Measurements from ENCODE around the gene NFKBIE. TPM values are rescaled to one million over a fixed set of nuclear protein-coding genes. Genes with fewer than 3 reads are reported as not detected.
A peak's percentile ranks its signal among the peaks of the same experiment; 100 is the strongest.

The NFKBIE gene
- total RNA-seq, 4 donors from 2014 or later: 5.1 to 16.9 (median 13.2) TPM

GRCh38 chr6:44250718-44251123 lies 14.6 kb downstream of the NFKBIE start:
- peaks cover 63 to 66% of the 10 kb centered on the region in 2 donors for H3K36me3 ChIP-seq
- H3K9me3 ChIP-seq: no peaks in the 10 kb centered on the region
- no peaks in the 10 kb centered on the region for H3K27me3 ChIP-seq
- no peak overlapping the region for H3K27ac ChIP-seq
- DNase-seq: no peak
- intact Hi-C loops (cut with DNase I): no loop called here
- WGBS, 2 donors: 84 to 85% methylated on average over 3 of the region's 3 CpGs
- H3K4me1 ChIP-seq: peaks cover 8 to 20% of the 10 kb centered on the region in 2 donors
- H3K4me3 ChIP-seq (replicated peaks in 1 of 3): no peak overlapping the region
- TF ChIP-seq POLR2A (IDR thresholded peaks at IDR 0.05) (no peak), CTCF (IDR thresholded peaks at IDR 0.05) (no peak)

GRCh38 chr6:44250067-44250717 lies 15.2 kb downstream of the NFKBIE start:
- Histone ChIP-seq H3K27me3 (no peaks in the 10 kb centered on the region), H3K36me3 (peaks cover 61 to 66% of the 10 kb centered on the region in 2 donors), H3K4me1 (peaks cover 8 to 26% of the 10 kb centered on the region in 2 donors), H3K27ac (no peak overlapping the region), H3K9me3 (no peaks in the 10 kb centered on the region), H3K4me3 (replicated peaks in 1 of 3) (no peak overlapping the region)
- DNase-seq: no peak
- intact Hi-C loops (cut with DNase I): no loop called here
- TF ChIP-seq CTCF (IDR thresholded peaks at IDR 0.05) (no peak), POLR2A (IDR thresholded peaks at IDR 0.05) (no peak)
- WGBS, 2 donors: 83 to 85% methylated on average over 6 of the region's 6 CpGs

GRCh38 chr6:44249082-44249748 lies 16.1 kb downstream of the NFKBIE start:
- Histone ChIP-seq H3K4me1 (peaks cover 8 to 26% of the 10 kb centered on the region in 2 donors), H3K36me3 (peaks cover 51 to 57% of the 10 kb centered on the region in 2 donors), H3K4me3 (replicated peaks in 1 of 3) (no peak overlapping the region), H3K27ac (peak overlapping the region in 1 of 3 donors; percentile 100), H3K9me3 (no peaks in the 10 kb centered on the region), H3K27me3 (no peaks in the 10 kb centered on the region)
- 76 to 81% methylated on average over 9 of the region's 9 CpGs for WGBS, 2 donors
- intact Hi-C loops (cut with DNase I): no loop called here
- no peak for DNase-seq
- TF ChIP-seq CTCF (IDR thresholded peaks at IDR 0.05): no peak
- TF ChIP-seq POLR2A (IDR thresholded peaks at IDR 0.05): no peak

GRCh38 chr6:44248579-44248978 lies 16.8 kb downstream of the NFKBIE start:
- DNase-seq: no peak
- WGBS, 2 donors: 21 to 41% methylated on average over 1 of the region's 1 CpG
- Histone ChIP-seq H3K27me3 (no peaks in the 10 kb centered on the region), H3K4me3 (replicated peaks in 1 of 3) (peak overlapping the region in 1 of 3 donors; percentile 76), H3K36me3 (peaks cover 45 to 51% of the 10 kb centered on the region in 2 donors), H3K27ac (peak overlapping the region in 2 of 3 donors; percentile 100), H3K9me3 (no peaks in the 10 kb centered on the region), H3K4me1 (peaks cover 8 to 26% of the 10 kb centered on the region in 2 donors)
- TF ChIP-seq CTCF (IDR thresholded peaks at IDR 0.05) (no peak), POLR2A (IDR thresholded peaks at IDR 0.05) (no peak)
- intact Hi-C loops (cut with DNase I): no loop called here

Measured in thyroid gland (tissue), 4 donors.